B cell (primary cell): ENCODE data around the gene EIF4G1. TPM values are rescaled to one million over a fixed set of nuclear protein-coding genes. Genes with fewer than 3 reads are reported as not detected.
A peak's percentile ranks its signal among the peaks of the same experiment; 100 is the strongest.

Source experiments
- ATAC-seq: fragments of 200-7000 bp; cut with Tn5 transposase; one replicate; pipeline ENCODE4 v1.10.0; 2021; ENCODE audit warnings: low read depth, mild to moderate bottlenecking, moderate number of reproducible peaks, moderate library complexity
- CTCF ChIA-PET: fragments of 350-600 bp; sonication (Branson Sonifier 250); formaldehyde crosslinking; loops from one replicate; lab custom pipeline; 2021; ENCODE audit warnings: antibody characterized with exemption, inconsistent platforms; lab: Charles Lee
- POLR2A ChIA-PET: fragments of 350-600 bp; sonication (Branson Sonifier 250); formaldehyde crosslinking; loops from one replicate; lab custom pipeline; 2021; ENCODE audit warnings: antibody characterized with exemption; lab: Charles Lee
- DNase-seq: peaks from one replicate; pipeline ENCODE4 v3.0.0; 2013
- H2AFZ ChIP-seq: 2 replicates; pipeline ENCODE4 v1.6.1; 2012; ENCODE audit warnings: mild to moderate bottlenecking, low read depth, low read length; ENCODE audit not compliant: insufficient read depth, poor library complexity, severe bottlenecking
- H3K27ac ChIP-seq, 2 donors: 1 replicate in 1 of 2; 2 replicates in 1 of 2; pipeline ENCODE4 v1.5.1; 2012 to 2013; ENCODE audit warnings: low read length in 2 of 2, mild to moderate bottlenecking in 2 of 2, moderate library complexity in 1 of 2
- H3K27me3 ChIP-seq, 4 experiments: fragments of 200-600 bp in 1 of 4; sonication (generic) in 1 of 4; replicated peaks in 1 of 4; 1 replicate in 2 of 4; 2 replicates in 2 of 4; pipeline versions ENCODE4 v1.6.1 to v1.7.0; 2013 to 2016; ENCODE audit warnings: low read length in 3 of 4, mild to moderate bottlenecking in 2 of 4, mixed read lengths in 1 of 4, moderate library complexity in 1 of 4; ENCODE audit not compliant: insufficient read depth in 4 of 4, control insufficient read depth in 3 of 4; ENCODE audit errors: control extremely low read depth in 1 of 4
- H3K36me3 ChIP-seq, 2 experiments: replicated peaks in 1 of 2; 1 replicate in 1 of 2; 2 replicates in 1 of 2; pipeline versions ENCODE4 v1.6.1 to v1.7.1; 2013; ENCODE audit warnings: low read length in 1 of 2; ENCODE audit not compliant: insufficient read depth in 2 of 2, control insufficient read depth in 1 of 2; ENCODE audit errors: control extremely low read depth in 1 of 2, extremely low read depth in 1 of 2
- H3K4me1 ChIP-seq, 2 donors: fragments of 200-600 bp in 1 of 2; sonication (generic) in 1 of 2; 1 replicate in 1 of 2; 2 replicates in 1 of 2; pipeline versions ENCODE4 v1.5.1 to v1.6.1; 2013 to 2017; ENCODE audit warnings: low read length in 2 of 2; ENCODE audit not compliant: control insufficient read depth in 2 of 2, insufficient read depth in 2 of 2
- H3K4me2 ChIP-seq: replicated peaks from 2 replicates; pipeline ENCODE3; 2012; ENCODE audit warnings: mild to moderate bottlenecking, low read depth, low read length; ENCODE audit not compliant: poor library complexity, severe bottlenecking
- H3K4me3 ChIP-seq, 5 experiments: fragments of 200-600 bp in 1 of 5; sonication (generic) in 1 of 5; 1 replicate in 3 of 5; 2 replicates in 2 of 5; pipeline versions ENCODE4 v1.5.1 to v1.7.0; 2011 to 2016; ENCODE audit warnings: low read length in 4 of 5, mild to moderate bottlenecking in 4 of 5, low read depth in 2 of 5, control low read depth in 1 of 5, moderate library complexity in 1 of 5; ENCODE audit not compliant: insufficient read depth in 1 of 5; ENCODE audit errors: control extremely low read depth in 1 of 5, extremely low read depth in 1 of 5
- H3K79me2 ChIP-seq: fragments of 200-600 bp; sonication (generic); one replicate; pipeline ENCODE4 v1.6.0; 2016; ENCODE audit warnings: low read length; ENCODE audit not compliant: control insufficient read depth, insufficient read depth
- H3K9ac ChIP-seq: fragments of 200-600 bp; sonication (generic); 2 replicates; pipeline ENCODE4 v1.6.1; 2017; ENCODE audit warnings: mild to moderate bottlenecking, low read length, moderate library complexity
- H3K9me3 ChIP-seq, 3 donors: one replicate each; pipeline versions ENCODE4 v1.6.1 to v1.7.1; 2013; ENCODE audit warnings: low read length in 2 of 3; ENCODE audit not compliant: control insufficient read depth in 2 of 3, insufficient read depth in 1 of 3; ENCODE audit errors: control extremely low read depth in 1 of 3
- H4K20me1 ChIP-seq: 2 replicates; pipeline ENCODE4 v1.6.0; 2012; ENCODE audit warnings: mild to moderate bottlenecking, low read length; ENCODE audit not compliant: insufficient read depth, control insufficient read depth, poor library complexity, severe bottlenecking
- H3K27ac Mint-ChIP-seq: one replicate; pipeline ENCODE4 v1.8.0; 2021; ENCODE audit warnings: mixed read lengths
- H3K27me3 Mint-ChIP-seq: one replicate; pipeline ENCODE4 v1.8.0; 2021; ENCODE audit warnings: mixed read lengths
- H3K4me1 Mint-ChIP-seq: one replicate; pipeline ENCODE4 v1.8.0; 2021; ENCODE audit warnings: mixed read lengths
- H3K4me3 Mint-ChIP-seq: one replicate; pipeline ENCODE4 v1.8.0; 2021; ENCODE audit warnings: mixed read lengths
- H3K9me3 Mint-ChIP-seq: one replicate; pipeline ENCODE4 v1.8.0; 2022; ENCODE audit warnings: mixed read lengths; ENCODE audit not compliant: insufficient read depth
- EZH2 ChIP-seq: IDR thresholded peaks from 2 replicates; pipeline ENCODE4 v1.6.1; 2012; ENCODE audit warnings: borderline replicate concordance, low read depth, mild to moderate bottlenecking, moderate library complexity, low read length; ENCODE audit not compliant: insufficient read depth, poor library complexity, severe bottlenecking
- WGBS: methylation state at CpG from one replicate; pipeline ENCODE4 v1.1.5; 2013; ENCODE audit warnings: missing lambda C conversion rate; ENCODE audit not compliant: insufficient coverage; 5-methylcytosine and 5-hydroxymethylcytosine counted together
- intact Hi-C: fragments of 100-400 bp; cut with micrococcal nuclease; formaldehyde crosslinking; loops from one replicate; pipeline ENCODE4 v1.10.0; 2022
- polyA plus RNA-seq: library from polyadenylated mRNA; depleted of rRNA; stranded (reverse); fragments of >200 nt; gene quantifications from 2 replicates; pipeline ENCODE4 v1.2.3, GENCODE V29; 2012
- total RNA-seq, 2 donors: library from RNA; stranded (reverse); fragments of 120-200 nt in 1 of 2; gene quantifications; 1 replicate in 1 of 2; 2 replicates in 1 of 2; pipeline versions ENCODE4 v1.2.3 to v1.2.4, GENCODE V29; 2013 to 2022
- TF ChIP-seq, protein P1 (sequence below): fragments of 200-600 bp; IDR thresholded peaks from one replicate; pipeline ENCODE4 v1.8.0; 2022; ENCODE audit warnings: antibody characterized with exemption, mild to moderate bottlenecking

Gene EIF4G1
- total and polyA plus RNA-seq, 2 donors (not counting 1 experiment from before 2014, with no cell fraction given): 65.8 to 160 TPM

DNA sequence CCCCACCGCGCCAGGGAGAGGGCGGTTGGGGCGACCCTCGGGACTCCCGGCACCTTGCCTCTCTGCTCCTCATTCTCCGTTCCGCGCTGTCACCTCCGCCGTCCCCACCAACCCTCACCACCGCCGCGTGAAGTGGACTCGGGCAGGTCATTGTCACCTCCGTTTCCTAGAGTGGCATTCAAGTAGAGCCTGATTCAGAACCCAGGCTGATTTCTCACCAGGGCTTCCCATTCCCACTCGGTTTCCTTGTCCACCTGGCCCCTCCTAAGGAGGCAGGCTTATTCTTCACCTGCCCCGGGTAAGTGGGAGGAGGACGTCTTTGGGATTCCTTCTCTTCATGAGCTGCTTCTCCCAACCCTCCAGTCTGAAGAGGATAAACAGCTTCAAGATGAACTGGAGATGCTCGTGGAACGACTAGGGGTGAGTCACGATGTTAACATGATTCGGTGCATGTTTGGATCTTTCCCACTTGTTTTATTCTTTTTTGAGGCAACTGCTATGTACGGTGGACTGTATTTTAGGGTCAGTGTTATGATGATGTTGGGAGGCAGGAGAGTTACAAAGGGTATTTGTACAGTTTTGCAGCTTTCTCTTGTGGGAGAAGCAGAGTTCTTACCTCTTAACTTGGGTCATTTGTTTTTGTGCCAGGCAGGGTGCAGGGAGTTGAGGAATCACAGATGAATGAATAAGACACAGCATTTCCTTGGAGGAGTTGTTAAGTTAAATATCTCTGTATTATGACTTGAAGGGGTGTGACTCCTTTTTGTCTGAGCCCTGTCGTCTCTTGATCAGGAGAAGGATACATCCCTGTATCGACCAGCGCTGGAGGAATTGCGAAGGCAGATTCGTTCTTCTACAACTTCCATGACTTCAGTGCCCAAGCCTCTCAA, 14.7 kb upstream of the EIF4G1 start:
- no peak for ATAC-seq
- H3K4me3 Mint-ChIP-seq: peak overlapping the region; percentile 95

DNA sequence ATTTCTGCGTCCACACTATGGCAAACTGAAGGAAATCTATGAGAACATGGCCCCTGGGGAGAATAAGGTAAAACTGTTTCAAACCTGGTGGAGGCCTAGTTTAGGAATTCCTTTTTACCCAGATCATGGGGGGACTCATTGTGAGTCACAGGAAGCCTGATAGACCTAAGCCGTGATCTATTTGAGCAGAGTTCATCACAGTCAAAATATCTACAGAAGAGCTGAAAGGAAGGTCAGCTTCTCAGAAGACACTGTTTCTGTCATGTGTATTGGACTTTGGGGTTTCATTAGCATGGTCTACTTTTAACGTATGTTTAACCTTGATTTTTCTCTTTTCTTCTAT, 14.1 kb upstream of the EIF4G1 start:
- H3K79me2 ChIP-seq: peaks cover 32% of the 10 kb centered on the region
- ChIA-PET POLR2A (no interaction called here), CTCF (interaction anchor here (0.9 to 1.5 kb wide), 2 partner anchors 11 to 50 kb away, joined by 3 to 4 read pairs; partner anchors contain the start of gene EEF1AKMT4)
- peak overlapping the region; percentile 95 for H3K4me3 Mint-ChIP-seq
- ATAC-seq (no peak), DNase-seq (no peak)
- intact Hi-C loops: no loop called here
- H3K4me1 ChIP-seq: peaks cover 12 to 17% of the 10 kb centered on the region in 2 donors
- peak overlapping the region in 2 of 5 experiments; percentile 60 to 92 for H3K4me3 ChIP-seq
- no peak for TF ChIP-seq EZH2
- TF ChIP-seq, protein P1, sequence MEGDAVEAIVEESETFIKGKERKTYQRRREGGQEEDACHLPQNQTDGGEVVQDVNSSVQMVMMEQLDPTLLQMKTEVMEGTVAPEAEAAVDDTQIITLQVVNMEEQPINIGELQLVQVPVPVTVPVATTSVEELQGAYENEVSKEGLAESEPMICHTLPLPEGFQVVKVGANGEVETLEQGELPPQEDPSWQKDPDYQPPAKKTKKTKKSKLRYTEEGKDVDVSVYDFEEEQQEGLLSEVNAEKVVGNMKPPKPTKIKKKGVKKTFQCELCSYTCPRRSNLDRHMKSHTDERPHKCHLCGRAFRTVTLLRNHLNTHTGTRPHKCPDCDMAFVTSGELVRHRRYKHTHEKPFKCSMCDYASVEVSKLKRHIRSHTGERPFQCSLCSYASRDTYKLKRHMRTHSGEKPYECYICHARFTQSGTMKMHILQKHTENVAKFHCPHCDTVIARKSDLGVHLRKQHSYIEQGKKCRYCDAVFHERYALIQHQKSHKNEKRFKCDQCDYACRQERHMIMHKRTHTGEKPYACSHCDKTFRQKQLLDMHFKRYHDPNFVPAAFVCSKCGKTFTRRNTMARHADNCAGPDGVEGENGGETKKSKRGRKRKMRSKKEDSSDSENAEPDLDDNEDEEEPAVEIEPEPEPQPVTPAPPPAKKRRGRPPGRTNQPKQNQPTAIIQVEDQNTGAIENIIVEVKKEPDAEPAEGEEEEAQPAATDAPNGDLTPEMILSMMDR: no peak
- H4K20me1 ChIP-seq: peaks cover 25% of the 10 kb centered on the region
- no peak overlapping the region for H3K27ac ChIP-seq
- peak overlapping the region; percentile 89 for H3K9ac ChIP-seq
- peak overlapping the region; percentile 91 for H3K27ac Mint-ChIP-seq
- H3K36me3 ChIP-seq: peaks cover 3 to 46% of the 10 kb centered on the region in 2 experiments
- no CpG with 5 or more reads among the region's 3 CpGs for WGBS
- no peaks in the 10 kb centered on the region for H3K9me3 Mint-ChIP-seq
- no peaks in the 10 kb centered on the region for H3K27me3 Mint-ChIP-seq
- peaks cover 22% of the 10 kb centered on the region for H3K4me1 Mint-ChIP-seq
- H2AFZ ChIP-seq: no peak overlapping the region
- H3K4me2 ChIP-seq: peak overlapping the region; percentile 99
- no peaks in the 10 kb centered on the region for H3K27me3 ChIP-seq
- H3K9me3 ChIP-seq: no peaks in the 10 kb centered on the region

More for the DNA sequence above, 14.7 kb upstream of the EIF4G1 start:
- TF ChIP-seq EZH2: no peak
- H3K27ac ChIP-seq: peak overlapping the region; percentile 28 to 64
- 7% methylated on average over 18 of the region's 29 CpGs for WGBS
- H3K4me3 ChIP-seq: peak overlapping the region; percentile 60 to 92 (median 74)
- Mint-ChIP-seq H3K27me3 (peaks cover 5% of the 10 kb centered on the region), H3K27ac (peak overlapping the region; percentile 91), H3K9me3 (no peaks in the 10 kb centered on the region), H3K4me1 (peaks cover 22% of the 10 kb centered on the region)
- intact Hi-C loops: loop anchor here (1.0 to 5.0 kb wide), 12 partner anchors 15 to 602 kb away; partner anchors contain the start of genes ABCC5, ABCF3, AP2M1 and EEF1AKMT4
- ChIA-PET CTCF (interaction anchor here (0.6 to 0.9 kb wide), 2 partner anchors 12 to 186 kb away, joined by 3 read pairs; no protein-coding TSS in a partner anchor), POLR2A (interaction anchor here (1.0 kb wide), 1 partner anchor 63 kb away, joined by 4 read pairs; no protein-coding TSS in a partner anchor)
- peaks cover 25% of the 10 kb centered on the region for H4K20me1 ChIP-seq
- H3K27me3 ChIP-seq: peaks cover 0 to 2% (median 0%) of the 10 kb centered on the region in 4 experiments
- H3K4me2 ChIP-seq: peak overlapping the region; percentile 99
- peaks cover 3 to 43% of the 10 kb centered on the region in 2 experiments for H3K36me3 ChIP-seq
- no peaks in the 10 kb centered on the region for H3K9me3 ChIP-seq
- H2AFZ ChIP-seq: peak overlapping the region; percentile 90
- peak overlapping the region; percentile 89 for H3K9ac ChIP-seq
- H3K4me1 ChIP-seq: peaks cover 12 to 17% of the 10 kb centered on the region in 2 donors
- DNase-seq: no peak
- peaks cover 32% of the 10 kb centered on the region for H3K79me2 ChIP-seq
